ENCODE results near the gene CAND1.

DNA sequence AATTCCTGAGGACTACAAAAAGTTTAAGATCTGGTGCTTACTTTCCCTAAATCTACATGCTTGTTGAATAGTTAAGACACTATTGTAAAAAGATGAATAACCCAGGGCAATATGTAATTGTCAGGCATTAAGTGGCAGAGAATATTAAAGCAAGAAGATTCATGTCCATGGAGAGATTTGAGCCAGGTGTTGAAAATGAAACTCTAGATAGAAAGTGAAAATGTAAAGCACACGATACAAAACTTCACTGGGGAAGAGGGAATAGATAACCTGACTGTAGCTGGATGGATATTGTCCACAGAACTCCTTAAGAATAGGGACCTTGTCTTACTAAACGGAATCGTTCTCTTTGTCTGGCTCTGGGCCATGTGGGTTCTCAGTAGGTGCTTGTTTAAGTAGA, 5.0 kb downstream of the CAND1 start:
- TF ChIP-seq CTCF (IDR thresholded peaks at IDR 0.05) (no peak), POLR2A (IDR thresholded peaks at IDR 0.05) (no peak)

All from Peyer's patch (tissue), 4 donors.